D721Med (cell line): ENCODE results near the gene POU6F2.

Experiments
- DNase-seq: peaks from one replicate; pipeline ENCODE4 v3.0.0; 2011; ENCODE audit warnings: low spot score; ENCODE audit not compliant: insufficient read length
- FAIRE-seq: peaks from 2 replicates; lab custom pipeline; 2011; peaks lifted over from hg19 to GRCh38; lab: Jason Lieb, UNC
- CTCF ChIP-seq: IDR thresholded peaks from 2 replicates; pipeline ENCODE4 v1.5.1; 2012; ENCODE audit warnings: mild to moderate bottlenecking, control low read depth; ENCODE audit not compliant: insufficient read depth; ENCODE audit errors: missing control alignments

Gene POU6F2

GRCh38 chr7:39341083-39341482 is 363.4 kb downstream of the POU6F2 start:
- DNase-seq (no peak), FAIRE-seq (no peak)
- TF ChIP-seq CTCF = no peak

GRCh38 chr7:39342763-39343162 is 365.1 kb downstream of the POU6F2 start:
- DNase-seq (no peak), FAIRE-seq (no peak)
- TF ChIP-seq CTCF = no peak

GRCh38 chr7:39349452-39350123 is 371.9 kb downstream of the POU6F2 start:
- no peak for DNase-seq
- no peak for FAIRE-seq
- TF ChIP-seq CTCF = no peak

- DNase-seq (no peak), FAIRE-seq (no peak)
- TF ChIP-seq CTCF = no peak
Observed at GRCh38 chr7:39353615-39354376, 376.1 kb downstream of the POU6F2 start.

- DNase-seq (no peak), FAIRE-seq (no peak)
Observed at GRCh38 chr7:39355664-39356063, 378.0 kb downstream of the POU6F2 start.

GRCh38 chr7:39356172-39356925 is 378.6 kb downstream of the POU6F2 start:
- no peak for TF ChIP-seq CTCF
- FAIRE-seq = no peak

More at GRCh38 chr7:39355664-39356063, 378.0 kb downstream of the POU6F2 start:
- no peak for TF ChIP-seq CTCF

More at GRCh38 chr7:39356172-39356925, 378.6 kb downstream of the POU6F2 start:
- DNase-seq = no peak
